ENCODE measurements around the gene ATP2A1. TPM values are rescaled to one million over a fixed set of nuclear protein-coding genes. Genes with fewer than 3 reads are reported as not detected.

ATP2A1 gene
- 0.15 and 0.17 TPM in 2 replicates for total RNA-seq

GRCh38 chr16:28878083-28878926, at the start of gene ATP2A1:
ATP2A1 (plus strand) TSS chr16:28878488; CDS start chr16:28878672, 184 bp downstream.

DNA sequence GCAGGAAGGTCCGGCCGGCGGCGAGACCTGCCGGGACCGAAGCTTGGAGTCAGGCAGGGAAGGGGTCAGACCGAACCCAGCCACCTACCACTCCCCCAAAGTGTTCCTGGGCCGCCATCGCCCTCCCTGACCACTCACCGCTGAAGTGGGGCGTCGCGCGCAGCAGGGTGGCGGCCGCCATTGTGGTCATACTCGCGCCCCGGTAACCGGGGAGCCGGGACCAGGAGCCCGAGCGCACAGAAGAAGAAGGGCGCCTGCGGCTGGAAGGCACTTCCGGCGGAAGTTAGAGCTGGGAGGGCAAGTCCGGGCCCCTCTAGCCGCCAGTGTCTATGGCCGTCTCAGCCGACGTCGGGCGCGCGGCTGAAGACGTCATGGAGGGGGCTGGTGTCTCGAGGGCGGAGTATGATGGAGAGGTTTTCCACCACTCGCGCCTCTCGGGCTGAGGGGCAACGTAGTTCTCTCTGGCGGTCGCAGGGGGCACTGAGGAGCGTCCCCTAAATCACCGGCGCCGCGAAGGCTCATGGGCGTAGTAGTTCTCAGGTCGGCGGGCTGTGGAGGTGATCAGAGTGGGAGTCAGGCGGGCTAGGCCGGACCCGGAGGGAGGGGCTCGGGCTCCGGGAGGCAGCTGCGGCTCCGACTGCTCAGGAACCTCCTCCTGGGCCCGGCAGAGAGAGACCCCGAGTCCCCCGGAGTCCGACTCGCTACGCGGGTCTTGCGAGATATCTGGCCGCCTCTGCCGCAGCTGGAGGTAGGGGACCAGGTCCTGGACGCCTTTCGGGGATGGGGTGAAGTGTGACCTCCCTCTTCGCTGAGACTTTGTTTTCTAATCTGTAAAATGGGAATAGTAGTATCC, 32.0 kb upstream of the ATP2A1 start, which contains the start of gene TUFM:
TSS of gene TUFM (minus strand) at position 269 of the 853 bp plus-strand sequence. CDS start at position 190, 79 bp downstream.

GRCh38 chr16:28924762-28925385, 46.6 kb downstream of the ATP2A1 start, which contains the start of gene RABEP2:
RABEP2 (minus strand) TSS chr16:28925238; CDS start chr16:28925163, 75 bp downstream.

GRCh38 chr16:28931801-28932225, 53.5 kb downstream of the ATP2A1 start, which contains the start of gene CD19:
CD19 (plus strand) TSS chr16:28931971; CDS start chr16:28932001, 30 bp downstream.

DNA sequence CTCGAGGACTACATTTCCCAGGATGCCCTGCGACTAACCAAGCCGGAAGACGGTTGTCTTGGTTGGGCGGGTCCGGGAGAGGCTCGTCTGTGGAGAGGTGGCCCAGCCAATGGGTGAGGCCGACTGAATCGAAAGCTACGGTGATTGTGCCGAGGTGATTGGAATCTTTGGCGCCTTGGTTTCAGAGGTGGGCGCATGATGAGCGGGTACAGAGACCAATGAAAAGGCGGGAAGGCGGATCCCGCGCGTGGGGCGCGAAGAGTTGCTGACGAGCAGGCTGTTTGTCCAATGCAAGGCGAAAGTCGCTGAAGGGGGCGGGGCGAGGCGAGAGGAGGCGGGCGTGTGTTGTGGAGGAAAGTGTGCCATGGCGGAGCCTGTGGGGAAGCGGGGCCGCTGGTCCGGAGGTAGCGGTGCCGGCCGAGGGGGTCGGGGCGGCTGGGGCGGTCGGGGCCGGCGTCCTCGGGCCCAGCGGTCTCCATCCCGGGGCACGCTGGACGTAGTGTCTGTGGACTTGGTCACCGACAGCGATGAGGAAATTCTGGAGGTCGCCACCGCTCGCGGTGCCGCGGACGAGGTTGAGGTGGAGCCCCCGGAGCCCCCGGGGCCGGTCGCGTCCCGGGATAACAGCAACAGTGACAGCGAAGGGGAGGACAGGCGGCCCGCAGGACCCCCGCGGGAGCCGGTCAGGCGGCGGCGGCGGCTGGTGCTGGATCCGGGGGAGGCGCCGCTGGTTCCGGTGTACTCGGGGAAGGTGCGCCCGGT, 72.5 kb downstream of the ATP2A1 start, which contains the start of gene NFATC2IP:
TSS of gene NFATC2IP (plus strand) at position 290 of the 762 bp plus-strand sequence. CDS start at position 365, 75 bp downstream.

Other genes starting within 250 kb of the ATP2A1 start
- not detected in 2 replicates for gene NPIPB8, start 240.4 kb upstream of the ATP2A1 start, total RNA-seq
- 254 and 358 TPM in 2 replicates for gene EIF3C, start 167.0 kb upstream of the ATP2A1 start, total RNA-seq
- not detected in 2 replicates for gene NPIPB9, start 126.7 kb upstream of the ATP2A1 start, total RNA-seq
- gene ATXN2L, start 55.5 kb upstream of the ATP2A1 start, total RNA-seq, result 61.0 and 64.8 TPM in 2 replicates
- 198 and 209 TPM in 2 replicates for gene TUFM, start 32.1 kb upstream of the ATP2A1 start, total RNA-seq
- 26.4 and 30.8 TPM in 2 replicates for gene SH2B1, start 14.6 kb upstream of the ATP2A1 start, total RNA-seq
- 26.9 and 35.2 TPM in 2 replicates for gene RABEP2, start 46.8 kb downstream of the ATP2A1 start, total RNA-seq
- not detected in 2 replicates for gene CD19, start 53.5 kb downstream of the ATP2A1 start, total RNA-seq
- gene NFATC2IP, start 72.4 kb downstream of the ATP2A1 start, total RNA-seq, result 13.4 and 14.0 TPM in 2 replicates
- gene SPNS1, start 96.3 kb downstream of the ATP2A1 start, total RNA-seq, result 36.9 and 37.3 TPM in 2 replicates
- gene LAT, start 106.6 kb downstream of the ATP2A1 start, total RNA-seq, result 1.2 and 1.8 TPM in 2 replicates

Measured in bronchus fibroblast of lung (primary cell).